ENCODE measurements around the gene ITLN1.
"Not testable (repeated sequence)": the region's sequence is repeated elsewhere in the genome, so short reads cannot be mapped to it uniquely, and the experiment has no call there.

The ITLN1 gene

DNA sequence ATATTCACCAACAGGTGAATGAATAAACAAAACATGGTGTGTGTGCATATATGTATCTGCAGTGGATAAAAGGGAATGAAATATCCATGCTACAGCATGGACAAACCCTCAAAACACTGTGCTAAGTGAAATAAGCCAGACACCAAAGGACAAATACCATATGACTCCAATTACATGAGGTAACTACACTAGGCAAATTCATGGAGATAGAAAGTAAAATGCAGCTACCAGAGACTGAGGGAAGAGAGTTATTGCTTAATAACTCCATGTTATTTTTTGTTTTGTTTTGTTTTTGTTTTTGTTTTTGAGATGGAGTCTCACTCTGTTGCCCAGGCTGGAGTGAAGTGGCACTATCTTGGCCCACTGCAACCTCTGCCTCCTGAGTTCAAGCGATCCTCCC is 2.4 kb downstream of the ITLN1 start:
- no peak for FAIRE-seq

DNA sequence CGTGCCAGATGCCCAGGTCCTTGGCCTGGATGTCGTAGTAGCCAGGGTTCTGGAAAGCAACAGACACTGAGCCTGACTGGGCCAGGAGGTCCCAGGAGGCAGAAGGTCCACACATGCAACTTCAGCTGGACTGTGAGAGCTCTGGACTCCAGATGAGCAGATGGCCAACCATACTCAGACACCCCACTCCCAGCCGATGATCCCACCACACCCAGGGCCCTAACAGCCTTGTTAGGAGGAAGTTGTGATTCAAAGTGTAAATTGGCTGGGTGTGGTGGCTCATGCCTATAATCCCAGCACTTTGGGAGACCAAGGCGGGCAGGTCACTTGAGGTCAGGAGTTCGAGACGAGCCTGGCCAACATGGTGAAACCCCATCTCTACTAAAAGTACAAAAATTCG is 3.7 kb downstream of the ITLN1 start:
- FAIRE-seq = not testable (repeated sequence)

DNA sequence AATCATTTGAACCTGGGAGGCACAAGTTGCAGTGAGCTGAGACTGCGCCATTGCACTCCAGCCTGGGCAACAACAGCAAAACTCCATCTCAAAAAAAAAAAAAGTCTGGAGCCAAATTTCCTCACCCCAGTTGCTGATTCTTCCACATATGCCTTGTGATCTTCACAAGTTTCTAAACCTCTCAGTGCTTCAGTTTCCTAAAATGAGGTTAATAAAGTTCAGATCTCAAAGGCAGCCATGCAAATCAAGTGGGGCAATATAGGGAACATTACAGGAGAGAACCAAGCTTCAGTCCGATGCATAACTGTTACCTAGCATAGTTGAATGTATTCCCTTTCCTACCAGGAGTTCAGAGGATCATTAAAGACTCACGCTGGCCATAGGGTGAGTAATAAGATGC is 4.8 kb downstream of the ITLN1 start:
- FAIRE-seq = no peak

DNA sequence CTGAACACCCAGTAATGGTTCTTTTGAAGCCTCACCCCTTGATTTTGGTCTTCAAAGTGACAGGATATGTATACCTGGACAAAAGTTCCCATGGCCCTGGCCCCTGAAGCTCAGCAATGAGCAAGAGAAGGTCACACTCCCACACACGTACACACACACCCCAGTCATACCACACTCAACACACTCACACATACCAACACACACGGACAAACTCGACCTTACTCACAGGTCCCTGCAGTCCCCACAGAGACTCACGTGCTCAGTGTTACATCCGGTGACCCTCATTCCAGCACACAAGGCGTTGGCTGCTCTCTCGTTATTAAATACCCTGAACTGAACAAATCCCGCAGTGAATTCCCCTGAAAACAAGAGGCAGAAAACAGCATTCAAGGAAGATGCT is 5.9 kb downstream of the ITLN1 start:
- FAIRE-seq = no peak

- FAIRE-seq = no peak
These were observed 7.8 kb downstream of the ITLN1 start for GRCh38 chr1:160877221-160877620.

DNA sequence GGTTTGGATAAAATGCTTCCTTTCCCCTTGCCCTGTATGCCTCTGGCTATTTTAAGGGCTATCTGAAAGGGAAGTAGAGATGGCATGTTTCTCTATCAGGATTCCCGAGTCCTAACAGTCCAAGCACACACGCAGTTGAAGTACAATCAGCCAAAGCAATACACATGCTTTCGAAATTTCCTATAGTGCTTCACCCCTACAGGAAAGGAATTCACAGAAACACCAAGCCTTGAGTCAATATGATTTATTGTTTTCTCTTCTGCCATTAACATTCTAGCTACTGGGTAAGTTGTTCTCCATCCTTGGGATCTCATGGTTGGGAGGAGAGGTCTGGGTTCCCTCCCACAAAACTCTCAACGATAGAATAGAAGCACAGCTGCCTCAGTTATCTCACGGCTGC is 8.7 kb downstream of the ITLN1 start:
- FAIRE-seq = no peak

- FAIRE-seq = not testable (repeated sequence)
These were observed 9.4 kb downstream of the ITLN1 start for GRCh38 chr1:160875591-160875990.

GRCh38 chr1:160874935-160875334 is 10.0 kb downstream of the ITLN1 start:
- no peak for FAIRE-seq

DNA sequence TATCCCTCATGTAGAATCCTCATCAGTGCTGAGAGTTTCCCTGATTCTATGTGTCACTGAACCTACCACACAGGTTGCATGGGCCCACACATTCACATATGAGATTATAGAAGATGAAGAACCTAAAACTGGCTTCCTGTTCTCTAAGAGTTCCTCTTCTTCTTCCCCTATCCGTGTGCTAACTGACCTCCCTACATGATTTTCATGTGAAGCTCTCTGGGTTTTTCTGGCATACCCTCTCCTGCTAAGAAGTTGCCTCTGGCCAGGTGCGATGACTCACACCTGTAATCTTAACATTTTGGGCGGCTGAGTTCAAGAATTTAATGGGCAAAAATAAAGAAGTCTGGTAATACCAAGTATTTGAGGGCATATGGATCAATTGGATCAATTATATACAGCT is 16.8 kb downstream of the ITLN1 start:
- FAIRE-seq = no peak

DNA sequence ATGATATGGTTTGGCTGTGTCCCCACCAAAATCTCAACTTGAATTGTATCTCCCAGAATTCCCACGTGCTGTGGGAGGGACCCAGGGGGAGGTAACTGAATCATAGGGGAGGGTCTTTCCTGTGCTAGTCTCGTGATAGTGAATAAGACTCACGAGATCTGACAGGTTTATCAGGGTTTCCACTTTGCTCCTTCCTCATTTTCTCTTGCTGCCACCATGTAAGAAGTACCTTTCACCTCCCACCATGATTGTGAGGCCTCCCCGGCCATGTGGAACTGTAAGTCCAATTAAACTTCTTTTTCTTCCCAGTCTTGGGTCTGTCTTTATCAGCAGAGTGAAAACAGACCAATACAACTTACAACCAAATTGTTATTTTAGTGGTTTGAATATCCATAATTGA is 17.3 kb downstream of the ITLN1 start:
- FAIRE-seq = not testable (repeated sequence)

DNA sequence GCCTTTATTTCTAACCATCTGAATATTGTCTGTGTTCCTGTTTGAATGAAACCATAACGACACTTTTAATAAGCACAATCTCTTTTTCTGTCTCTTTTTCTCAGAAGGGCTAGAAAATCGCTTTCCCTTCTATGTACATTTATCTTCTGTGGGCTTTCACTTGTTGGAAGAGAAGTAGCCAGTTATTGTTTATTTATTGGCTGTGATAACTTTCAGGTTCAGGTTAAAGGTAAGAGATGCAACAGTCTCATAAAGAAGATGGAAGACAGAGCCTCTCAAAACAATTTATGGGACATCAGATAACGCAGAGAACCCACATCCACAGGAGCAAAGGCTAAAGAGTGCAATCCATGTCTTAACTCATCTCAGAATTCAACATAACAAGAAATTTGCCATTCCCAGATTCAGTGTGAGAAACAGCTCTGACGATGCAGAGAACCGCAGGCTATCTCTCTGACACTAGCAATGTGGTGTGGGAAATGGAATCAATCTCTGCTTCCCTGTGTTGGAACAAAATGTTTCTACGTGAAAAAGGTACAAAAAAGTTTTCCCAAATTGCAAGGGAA is 18.2 kb downstream of the ITLN1 start:
- FAIRE-seq = no peak

DNA sequence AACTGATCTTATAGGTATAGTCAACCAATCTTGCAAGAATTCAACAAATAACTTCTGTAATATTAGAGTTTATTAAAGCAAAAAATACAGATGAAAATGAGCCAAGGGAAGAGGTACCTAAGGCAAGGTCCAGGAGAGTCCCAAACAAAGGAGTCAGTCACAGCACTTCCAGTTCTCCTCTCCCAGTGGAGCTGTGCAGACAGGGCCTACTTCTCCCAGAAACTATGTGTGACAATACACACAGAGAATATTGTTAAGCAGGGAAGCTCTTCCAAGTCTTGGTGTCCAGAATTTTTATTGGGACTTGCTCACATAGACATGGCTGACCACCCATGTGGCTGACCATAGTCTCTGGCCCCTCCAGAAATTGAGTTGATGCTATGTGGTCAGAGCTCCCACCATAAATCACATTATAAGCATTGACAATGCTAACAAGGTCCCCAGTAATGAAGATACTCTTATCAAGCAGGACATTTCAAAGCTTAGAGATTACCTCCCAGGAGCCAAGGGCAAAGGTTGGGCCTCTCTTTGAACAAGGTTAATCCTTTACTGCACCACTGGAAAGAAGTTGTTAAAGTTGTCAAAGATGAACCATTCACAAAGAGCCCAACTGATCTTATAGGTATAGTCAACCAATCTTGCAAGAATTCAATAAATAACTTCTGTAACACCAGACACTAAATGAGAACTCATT is 18.8 kb downstream of the ITLN1 start:
- no peak for FAIRE-seq

GRCh38 chr1:160865337-160865736 is 19.6 kb downstream of the ITLN1 start:
- no peak for FAIRE-seq

- no peak for FAIRE-seq
These were observed 20.8 kb downstream of the ITLN1 start for GRCh38 chr1:160864173-160864572.

DNA sequence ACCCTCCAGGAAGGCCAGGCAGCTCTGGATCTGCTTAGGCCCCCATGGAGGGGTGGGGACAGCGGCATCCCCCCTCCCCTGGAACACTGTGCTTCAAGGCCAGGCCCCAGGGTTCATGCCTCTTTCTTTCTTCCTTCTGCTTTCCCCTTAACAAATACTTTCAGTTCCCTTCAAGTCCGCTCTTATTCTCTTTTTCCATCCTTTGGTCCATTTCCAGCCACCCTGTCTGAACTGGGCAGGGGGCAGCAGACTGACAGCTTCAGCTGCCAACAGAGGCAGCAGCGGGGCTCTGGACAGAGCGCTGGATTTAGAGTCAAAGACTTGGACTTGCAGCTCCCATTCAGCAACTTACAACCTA is 21.2 kb downstream of the ITLN1 start:
- FAIRE-seq = no peak

DNA sequence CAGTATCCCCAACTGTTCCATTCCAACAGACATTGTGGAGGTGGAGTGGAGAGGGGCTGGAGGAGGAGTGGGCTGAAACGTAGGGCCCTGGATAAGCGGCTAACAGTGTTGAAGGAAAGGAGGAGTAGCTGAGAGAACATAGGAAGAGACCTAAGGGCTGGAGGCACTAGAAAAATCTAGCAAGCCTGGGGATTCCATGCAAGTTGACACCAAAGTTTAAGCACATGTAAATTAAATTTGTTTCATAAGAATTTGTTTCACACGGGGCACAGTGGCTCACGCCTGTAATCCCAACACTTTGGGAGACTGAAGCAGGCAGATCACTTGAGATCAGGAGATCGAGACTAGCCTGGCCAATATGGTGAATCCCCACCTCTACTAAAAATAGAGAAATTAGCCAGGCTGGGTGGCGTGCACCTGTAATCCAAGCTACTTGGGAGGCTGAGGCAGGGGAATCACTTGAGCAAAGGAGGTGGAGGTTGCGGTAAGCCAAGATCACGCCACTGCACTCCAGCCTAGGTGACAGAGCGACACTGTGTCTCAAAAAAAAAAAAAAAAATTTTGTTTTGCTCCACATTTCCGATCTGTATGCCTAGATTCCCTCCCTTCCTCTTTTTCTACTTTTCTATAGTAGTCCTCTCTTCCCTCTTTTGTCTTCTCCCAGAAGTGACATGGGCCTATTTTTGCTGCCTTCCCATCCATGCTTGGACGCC is 21.8 kb downstream of the ITLN1 start:
- no peak for FAIRE-seq

DNA sequence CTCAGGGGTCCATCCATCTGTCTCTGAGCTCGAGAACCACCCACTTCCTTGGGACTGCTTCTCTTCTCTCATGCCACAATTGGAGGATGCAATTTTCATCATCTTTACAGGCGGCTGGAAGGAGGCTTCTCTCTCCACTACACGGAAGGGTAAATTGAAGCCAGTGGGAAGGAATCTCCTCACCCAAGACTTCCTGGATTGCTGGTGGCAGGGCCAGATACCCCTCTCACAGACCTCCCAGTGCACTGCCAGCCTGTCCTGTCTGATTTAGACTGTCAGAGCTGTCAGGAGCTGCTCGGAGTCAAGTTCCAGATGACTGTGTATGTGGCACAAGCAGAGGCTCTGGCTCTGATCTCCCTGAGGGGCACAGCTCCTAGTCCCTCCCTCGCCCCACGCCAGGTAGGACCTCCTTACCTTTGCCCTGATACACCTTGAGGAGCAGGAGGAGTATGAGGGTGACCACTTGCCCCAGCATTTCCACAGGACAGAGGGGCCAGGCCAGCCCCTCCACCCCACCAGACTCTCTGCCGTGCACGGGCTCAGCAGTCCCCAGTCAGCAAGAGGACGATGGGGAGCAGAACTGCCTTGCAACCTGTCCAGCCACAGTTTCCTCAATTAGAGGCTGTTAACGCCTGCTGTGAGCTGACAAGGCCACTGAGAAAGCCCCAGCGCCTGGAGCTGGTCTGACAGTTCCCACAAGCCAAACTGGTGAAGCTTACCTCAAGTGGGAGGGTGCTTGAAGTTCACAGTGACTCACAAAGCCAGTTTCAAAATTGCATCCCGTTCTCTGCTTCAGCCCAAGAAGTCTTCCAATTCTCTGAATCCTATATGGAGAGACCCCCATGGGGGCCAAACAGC is 22.5 kb downstream of the ITLN1 start, which contains the start of gene CD244:
Gene CD244, minus strand, starts transcription at position 685 of the 858 bp plus-strand sequence. Its CDS starts 210 bp downstream, at position 475.
- FAIRE-seq = no peak

- FAIRE-seq = no peak
These were observed 24.0 kb downstream of the ITLN1 start for GRCh38 chr1:160860840-160861505.

DNA sequence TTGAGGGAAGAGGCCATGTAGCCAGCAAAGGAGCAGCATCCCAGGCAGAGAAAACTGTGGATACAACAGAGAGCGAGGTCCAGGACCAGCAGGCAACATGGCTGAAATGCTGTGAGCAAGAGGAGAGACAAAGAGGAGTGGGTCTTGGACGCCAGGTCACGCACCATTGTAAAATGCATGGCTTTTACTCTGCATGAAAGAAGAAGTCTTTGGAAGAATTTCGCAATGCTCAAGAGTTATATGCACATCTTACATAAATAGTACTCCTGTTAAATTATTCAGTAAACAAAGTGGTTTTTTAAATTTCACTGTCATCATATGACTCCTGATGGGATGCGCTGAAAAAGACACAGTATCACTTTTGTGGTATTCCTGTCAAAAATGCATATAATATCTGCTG is 25.8 kb downstream of the ITLN1 start:
- FAIRE-seq = no peak

GRCh38 chr1:160858507-160858906 is 26.5 kb downstream of the ITLN1 start:
- FAIRE-seq = no peak

- FAIRE-seq = no peak
These were observed 26.9 kb downstream of the ITLN1 start for GRCh38 chr1:160858097-160858496.

DNA sequence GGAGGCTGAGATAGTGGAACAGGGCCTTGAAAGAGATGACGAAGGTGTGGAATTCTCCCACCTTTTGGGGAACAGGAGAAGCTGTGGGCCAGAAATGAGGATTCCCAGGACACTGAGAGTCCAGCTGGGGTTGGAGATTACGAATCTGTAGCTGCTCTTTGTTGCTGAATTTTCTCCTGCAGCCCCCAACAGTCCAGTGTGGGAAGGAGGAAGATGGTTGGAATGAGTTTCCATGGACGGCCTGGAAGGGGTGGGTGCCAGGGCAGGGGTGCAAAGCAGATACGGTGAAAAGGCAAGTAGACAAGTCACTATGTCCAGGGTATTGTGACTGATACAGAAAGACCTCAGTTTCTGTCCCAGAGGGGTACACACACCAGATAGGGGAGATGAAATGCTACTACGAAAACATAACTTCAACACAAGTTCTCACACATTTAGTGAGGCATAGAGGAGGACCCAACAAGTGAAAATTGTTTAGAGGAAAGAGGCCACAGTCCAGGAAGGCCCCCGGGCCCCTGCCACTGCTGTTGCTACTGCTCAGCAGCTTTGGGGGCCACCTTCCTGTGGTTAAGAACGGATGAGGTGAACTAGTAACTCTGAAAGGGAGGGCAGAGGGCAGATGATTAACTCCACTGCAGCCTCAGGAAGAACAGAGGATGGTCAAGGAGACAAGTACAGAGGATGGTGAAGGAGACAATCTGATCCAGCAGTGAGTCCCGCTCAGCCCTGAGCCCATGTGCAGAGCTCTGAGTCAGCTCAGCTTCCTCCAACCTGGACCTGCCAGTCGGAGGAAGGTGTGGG is 29.6 kb downstream of the ITLN1 start:
- FAIRE-seq = no peak
